ENCODE results near the gene BCL2L13.

GRCh38 chr22:17638182-17638431 is 450 bp upstream of the BCL2L13 start:
- TF ChIP-seq, protein P1, sequence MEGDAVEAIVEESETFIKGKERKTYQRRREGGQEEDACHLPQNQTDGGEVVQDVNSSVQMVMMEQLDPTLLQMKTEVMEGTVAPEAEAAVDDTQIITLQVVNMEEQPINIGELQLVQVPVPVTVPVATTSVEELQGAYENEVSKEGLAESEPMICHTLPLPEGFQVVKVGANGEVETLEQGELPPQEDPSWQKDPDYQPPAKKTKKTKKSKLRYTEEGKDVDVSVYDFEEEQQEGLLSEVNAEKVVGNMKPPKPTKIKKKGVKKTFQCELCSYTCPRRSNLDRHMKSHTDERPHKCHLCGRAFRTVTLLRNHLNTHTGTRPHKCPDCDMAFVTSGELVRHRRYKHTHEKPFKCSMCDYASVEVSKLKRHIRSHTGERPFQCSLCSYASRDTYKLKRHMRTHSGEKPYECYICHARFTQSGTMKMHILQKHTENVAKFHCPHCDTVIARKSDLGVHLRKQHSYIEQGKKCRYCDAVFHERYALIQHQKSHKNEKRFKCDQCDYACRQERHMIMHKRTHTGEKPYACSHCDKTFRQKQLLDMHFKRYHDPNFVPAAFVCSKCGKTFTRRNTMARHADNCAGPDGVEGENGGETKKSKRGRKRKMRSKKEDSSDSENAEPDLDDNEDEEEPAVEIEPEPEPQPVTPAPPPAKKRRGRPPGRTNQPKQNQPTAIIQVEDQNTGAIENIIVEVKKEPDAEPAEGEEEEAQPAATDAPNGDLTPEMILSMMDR (IDR thresholded peaks at IDR 0.05; ENCODE audit: poor library complexity, severe bottlenecking) = no peak
- no peak for TF ChIP-seq SMC3 (conservative IDR thresholded peaks at IDR 0.05; ENCODE audit: poor library complexity)
- TF ChIP-seq POLR2AphosphoS5 (IDR thresholded peaks at IDR 0.05) = no peak
- TF ChIP-seq RAD21 (conservative IDR thresholded peaks at IDR 0.05) = no peak
- no peak for TF ChIP-seq EZH2 (IDR thresholded peaks at IDR 0.05; ENCODE audit: borderline replicate concordance, insufficient read depth, low read length, poor library complexity, severe bottlenecking)
- TF ChIP-seq EP300 (conservative IDR thresholded peaks at IDR 0.05; ENCODE audit: poor library complexity, severe bottlenecking) = no peak

Measured in neural cell (in vitro differentiated cells).